HG03469 (cell line): ENCODE data around the gene CIB4.

Source experiments
- ATAC-seq: cut with Tn5 transposase; IDR thresholded peaks from one replicate; pipeline ENCODE4 v1.9.1; 2021; ENCODE audit warnings: mild to moderate bottlenecking, moderate library complexity, moderate number of reproducible peaks; ENCODE audit not compliant: unreplicated experiment

CIB4 gene

GRCh38 chr2:26584656-26585055 lies 56.5 kb downstream of the CIB4 start:
- ATAC-seq, result no peak

DNA sequence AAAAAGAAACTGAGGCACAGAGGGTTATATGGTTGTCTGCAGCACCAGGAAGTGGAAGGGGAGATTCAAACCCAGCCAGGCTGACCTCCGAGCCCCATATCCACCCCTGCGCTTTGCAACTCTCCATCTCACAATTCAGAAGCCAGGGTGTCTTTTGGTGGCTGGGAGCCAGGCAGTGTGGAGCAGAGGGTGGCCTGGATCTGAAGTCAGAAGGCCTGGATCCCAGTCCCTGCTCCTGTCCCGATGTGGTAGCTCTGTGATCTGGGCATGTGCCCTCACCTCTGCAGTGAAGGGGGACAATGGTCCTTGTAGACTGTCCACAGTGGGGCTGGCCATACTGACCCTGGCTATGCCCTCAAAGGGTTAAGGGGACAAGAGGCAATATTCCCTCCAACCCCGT lies 57.0 kb downstream of the CIB4 start:
- no peak for ATAC-seq

- no peak for ATAC-seq
Measured at GRCh38 chr2:26583381-26583911, 57.7 kb downstream of the CIB4 start.

DNA sequence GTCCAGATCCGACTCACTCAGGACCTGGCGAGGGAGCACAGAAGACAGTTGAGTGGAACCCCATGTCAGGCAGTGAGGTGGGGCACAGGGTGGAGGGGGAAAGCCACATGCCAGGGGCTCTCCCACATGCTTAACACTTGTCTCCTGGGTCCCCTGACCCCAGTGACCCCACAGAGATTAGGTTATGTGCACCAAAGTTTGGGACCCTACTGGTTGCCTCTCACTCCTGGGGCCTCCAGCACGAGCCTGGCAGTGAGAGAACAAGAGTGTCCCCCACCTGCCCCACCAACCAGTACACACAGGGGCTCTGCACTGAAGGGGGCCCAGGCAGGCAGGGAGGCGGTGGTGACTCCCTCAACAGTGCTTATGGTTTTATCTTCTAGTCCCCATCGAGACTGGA lies 58.3 kb downstream of the CIB4 start:
- no peak for ATAC-seq

DNA sequence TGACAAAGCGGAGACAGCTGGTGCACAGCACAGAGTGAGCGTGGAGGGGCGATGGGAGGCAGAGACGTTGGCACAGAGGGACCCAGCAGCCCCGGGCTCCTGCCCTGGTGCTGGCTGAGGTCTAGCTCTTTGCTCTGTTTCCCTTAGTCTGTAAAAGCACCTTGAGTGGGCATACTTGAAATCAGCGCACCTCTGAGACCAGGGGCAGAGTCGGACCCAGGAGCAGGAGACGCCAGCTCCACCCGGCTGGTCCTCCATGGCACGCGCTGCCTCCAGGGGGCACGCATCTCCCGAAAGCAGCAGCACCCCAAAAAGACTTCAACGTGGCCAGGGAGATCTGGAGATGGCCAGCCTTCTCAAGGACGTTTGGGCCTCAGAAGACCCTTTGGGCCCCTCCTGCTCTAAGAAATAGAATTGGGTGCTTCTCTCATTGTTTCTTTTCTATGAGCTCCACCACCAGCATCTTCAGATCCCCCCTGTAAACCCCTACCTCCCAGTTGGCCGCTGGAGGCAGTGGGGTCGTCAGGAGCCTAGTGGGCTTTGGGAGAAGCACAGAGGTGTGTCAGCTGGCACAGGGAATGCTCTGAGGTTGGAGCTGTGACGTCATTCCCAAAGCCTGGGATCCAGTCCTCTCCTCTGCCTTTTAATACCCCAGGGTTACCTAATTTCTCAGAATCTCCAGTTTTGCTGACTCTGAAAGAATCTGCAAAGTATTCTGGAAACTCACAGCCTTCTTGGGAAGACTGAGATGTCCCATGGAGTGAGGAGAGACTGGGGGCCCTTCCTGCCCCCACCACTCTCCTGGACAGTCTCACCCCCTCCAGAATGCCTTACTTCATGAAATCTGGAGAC lies 58.9 kb downstream of the CIB4 start:
- no peak for ATAC-seq

DNA sequence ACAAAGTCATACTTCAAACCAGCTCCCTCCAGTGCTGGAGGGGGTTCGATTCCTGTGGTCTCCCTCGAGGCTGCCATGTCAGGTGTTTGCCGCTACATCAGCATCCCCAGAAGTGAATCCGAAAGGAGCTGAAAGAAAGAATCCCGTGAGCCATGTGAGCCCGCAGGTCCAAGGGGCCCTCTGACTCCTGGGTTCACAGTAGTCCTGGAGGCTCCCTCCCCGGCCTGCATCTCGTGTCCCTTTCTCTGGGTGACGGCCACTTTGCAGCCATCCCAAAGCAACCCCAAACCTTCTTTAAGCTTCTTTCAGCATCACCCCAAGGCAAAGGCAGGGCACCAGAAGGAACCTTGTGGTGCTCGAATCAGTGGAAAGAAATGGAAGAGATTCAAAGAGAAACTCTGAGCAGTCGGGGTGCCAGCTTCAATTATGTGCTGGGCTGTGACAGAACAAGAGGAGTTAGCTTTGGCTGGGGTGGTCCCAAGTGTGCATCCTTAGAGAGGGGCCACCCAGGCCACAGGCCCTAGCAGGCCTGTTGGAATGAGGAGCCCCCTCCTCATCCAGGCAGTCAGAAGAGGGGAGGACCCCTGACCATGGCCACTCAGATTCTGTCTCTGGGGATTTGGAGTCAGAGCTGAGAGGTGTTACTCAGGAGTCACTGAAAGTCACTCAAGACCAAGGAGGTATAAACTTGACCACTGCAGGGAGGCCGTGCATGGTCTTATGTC lies 59.7 kb downstream of the CIB4 start:
- ATAC-seq, result no peak

- ATAC-seq, result no peak
Measured at GRCh38 chr2:26580751-26581150, 60.4 kb downstream of the CIB4 start.

DNA sequence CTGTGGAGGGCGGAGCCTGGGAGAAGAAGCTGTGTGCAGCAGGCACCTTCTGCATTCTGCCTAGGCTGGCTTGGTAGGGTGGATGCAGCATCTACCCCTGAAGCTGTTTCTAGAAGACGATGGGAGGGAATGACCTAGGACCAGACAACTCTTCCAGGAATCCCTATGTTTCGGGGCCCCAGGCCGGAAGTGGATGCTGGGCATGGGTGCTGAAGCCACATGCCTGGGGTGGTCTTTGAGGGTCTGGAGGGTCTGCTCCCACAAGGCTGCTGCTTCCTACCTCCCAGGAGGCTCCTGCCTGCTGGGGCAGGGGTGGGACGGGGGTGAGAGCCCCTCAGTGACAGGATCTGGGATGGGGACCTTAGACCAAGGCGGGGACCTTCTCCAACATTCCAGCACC lies 61.0 kb downstream of the CIB4 start:
- ATAC-seq, result no peak

- no peak for ATAC-seq
Measured at GRCh38 chr2:26579723-26580040, 61.5 kb downstream of the CIB4 start.

DNA sequence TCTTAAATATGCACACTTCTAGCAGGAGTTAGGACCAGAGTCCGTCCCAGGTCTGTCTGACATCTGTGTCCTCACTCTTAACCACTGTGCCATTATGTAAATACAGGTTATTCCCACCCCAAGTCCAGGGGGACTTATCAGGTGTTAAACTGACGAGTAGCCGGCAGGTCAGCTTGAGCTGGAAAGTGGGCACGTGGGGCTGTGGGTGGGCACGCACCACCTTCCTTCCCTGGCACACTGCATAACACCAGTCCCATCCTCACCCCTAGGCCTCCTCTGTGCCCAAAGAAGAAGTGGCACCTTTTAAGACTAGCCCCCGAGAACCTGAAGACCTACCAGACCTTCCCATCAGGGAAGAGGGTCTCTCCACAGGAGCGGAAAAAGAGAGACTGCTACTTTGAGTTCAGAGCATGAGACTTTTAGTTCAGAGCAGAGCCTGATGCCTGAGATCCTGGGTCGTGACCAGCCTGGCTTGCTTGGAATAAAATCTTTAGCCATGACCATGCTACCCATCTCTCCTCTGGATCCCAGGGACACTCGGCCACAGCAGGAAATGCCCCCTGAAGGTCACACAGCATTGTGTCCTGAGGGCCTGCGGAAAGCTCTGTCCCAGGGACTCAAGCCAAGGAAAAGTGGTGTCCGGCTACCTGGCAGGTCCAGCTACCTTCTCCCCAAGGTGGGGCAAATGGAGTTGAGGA lies 62.0 kb downstream of the CIB4 start:
- ATAC-seq, result no peak

- ATAC-seq, result no peak
Measured at GRCh38 chr2:26578581-26578980, 62.6 kb downstream of the CIB4 start.

- no peak for ATAC-seq
Measured at GRCh38 chr2:26578113-26578458, 63.1 kb downstream of the CIB4 start.

DNA sequence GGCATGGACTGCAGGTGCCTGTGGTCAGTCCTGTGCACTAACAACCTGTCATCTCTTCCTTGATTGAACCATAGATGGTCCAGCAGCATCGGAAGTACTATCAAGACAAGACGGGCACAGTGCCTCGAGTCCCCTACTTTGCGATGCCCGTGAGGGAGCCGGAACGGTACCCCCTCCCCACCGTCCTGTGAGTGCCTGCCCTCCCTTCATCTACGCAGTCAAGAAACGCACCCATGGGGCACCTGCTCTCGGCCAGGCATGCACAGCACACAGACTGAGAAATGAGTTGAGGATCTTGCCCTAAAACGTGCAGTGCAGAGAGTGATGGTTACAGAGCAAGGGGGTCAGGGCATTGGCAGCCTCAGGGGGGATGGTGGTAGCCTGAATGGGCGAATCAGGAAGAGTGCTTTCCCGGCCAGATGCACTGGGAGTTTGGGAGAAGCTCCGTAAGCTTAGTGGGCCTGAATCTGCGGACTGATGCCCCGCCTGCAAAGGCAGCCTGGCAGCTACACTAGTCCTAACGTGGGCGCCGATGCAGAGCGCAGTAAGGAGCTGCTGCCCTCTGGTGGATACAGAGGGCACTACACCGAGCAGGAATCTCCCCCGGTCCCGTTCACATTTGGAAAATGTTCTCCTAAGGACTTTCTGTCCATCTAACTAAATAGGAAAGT lies 63.6 kb downstream of the CIB4 start:
- ATAC-seq, result no peak

DNA sequence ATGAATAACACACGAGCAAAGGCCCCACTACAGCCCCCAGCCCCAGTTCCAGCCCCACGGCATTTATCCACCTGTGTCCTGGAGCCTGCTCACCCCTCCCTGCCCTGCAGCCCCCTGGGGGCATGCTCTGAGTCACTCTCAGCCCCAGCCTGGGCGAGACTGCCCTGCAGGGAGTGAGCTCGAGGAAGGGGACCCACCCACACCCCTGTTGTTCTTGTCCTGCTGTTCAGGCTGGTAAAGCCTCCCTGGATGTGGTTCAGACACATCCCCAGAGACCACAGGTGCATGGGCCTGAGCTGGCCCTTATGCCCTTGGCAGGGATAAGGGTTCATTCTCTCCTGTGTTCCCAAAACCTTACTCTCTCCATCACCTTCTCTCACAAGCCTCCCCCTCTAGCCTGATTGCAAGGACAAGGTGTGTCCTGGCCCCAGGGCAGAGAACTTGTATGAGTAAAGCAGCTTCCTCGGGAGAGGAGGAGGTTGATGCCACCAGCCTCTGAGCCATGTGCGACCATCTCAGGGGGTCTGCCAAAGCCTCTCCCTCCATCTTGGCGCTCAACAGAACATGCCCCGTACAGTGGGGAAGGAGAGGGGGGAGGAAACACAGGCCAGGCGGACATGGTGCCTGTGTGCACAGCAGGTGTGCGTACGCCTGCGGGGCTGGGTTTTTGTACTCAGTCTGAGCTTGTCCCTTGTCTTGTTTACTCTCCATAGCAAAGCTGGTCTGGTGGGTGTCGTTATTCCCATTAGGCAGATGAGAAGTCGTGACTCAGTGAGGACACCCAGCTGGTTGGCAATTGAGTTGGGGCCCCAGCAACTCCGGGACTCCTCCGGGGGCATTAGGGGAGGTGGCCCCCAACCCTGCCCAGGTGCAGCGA lies 64.4 kb downstream of the CIB4 start:
- ATAC-seq, result no peak

GRCh38 chr2:26575836-26576564 lies 65.2 kb downstream of the CIB4 start:
- no peak for ATAC-seq

GRCh38 chr2:26574900-26575560 lies 66.1 kb downstream of the CIB4 start:
- ATAC-seq, result no peak

DNA sequence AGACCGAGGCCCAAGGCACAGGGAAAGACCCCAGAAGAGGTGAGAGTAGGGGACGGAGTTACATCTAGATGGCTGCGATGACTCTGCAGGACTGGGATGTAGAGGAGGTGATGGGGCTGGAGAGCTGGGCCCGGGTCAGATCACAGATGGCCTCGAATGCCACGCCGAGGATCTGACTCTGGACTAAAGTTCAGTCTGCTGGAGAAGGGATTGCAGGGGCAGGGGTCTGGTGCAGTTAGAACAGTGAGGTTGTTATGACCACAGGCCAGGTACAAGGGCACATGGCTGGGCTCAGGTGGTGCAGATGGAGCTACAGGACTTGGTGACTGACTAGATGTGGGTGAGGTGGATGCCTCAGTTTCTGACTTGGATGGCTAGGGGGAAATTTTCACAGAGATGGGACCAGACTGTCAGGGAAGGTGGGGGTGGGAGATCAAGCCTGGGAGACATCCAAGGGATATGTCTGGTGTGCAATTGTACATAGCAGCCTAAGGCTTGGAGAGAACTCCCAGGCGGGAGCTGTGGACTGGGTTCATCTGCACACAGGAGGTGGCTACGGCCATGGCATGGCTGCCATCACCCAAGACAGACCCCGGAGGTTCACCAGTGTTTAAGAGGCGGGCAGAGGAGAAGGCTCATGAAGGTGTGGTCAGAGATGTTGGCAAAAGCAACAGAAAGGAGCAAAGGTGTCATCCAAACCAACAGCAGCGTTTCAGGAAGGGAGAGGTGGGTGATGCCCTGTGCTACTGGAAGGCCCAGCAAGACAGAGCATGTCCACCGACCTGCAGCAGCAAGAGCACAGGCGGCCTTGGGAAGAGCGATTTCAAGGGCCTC lies 66.9 kb downstream of the CIB4 start:
- no peak for ATAC-seq

DNA sequence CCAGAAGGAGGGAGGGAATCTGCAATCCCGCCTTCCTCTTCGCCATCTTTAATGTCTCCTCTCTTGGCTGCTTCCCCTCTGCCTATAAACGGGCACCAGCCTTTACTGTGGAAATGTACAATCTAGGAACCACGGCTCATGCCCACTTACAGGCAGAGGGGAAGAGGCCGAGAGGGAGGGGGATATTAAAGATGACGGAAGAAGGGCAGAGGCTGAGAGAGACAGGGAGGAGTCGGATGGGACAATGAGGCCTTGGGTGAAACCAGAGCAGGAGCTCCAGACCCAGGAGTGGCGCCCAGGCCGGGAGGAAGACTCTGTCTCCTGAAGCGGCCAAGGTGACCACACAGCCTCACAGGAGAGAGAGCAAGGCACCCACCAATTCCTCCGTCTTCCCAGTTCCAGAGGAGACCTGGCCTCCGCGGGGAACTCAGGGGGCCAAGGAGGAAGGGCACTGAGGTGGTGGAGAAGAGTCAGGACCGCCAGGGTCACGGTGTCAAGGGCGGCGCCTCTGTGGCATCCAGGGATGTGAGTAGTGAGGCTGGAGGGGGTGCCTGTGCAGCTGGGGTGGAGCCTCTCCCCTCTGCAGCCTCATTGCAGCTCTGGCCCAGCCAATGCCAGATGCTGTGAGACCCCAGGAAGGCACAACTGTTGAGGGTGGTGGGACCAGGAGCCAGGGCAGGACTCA lies 67.8 kb downstream of the CIB4 start:
- ATAC-seq, result no peak
